ENCODE measurements around the gene TNFSF8. TPM values are rescaled to one million over a fixed set of nuclear protein-coding genes. Genes with fewer than 3 reads are reported as not detected.

The TNFSF8 gene
- total RNA-seq, 2 experiments from 2014 or later, result 57.3 to 59.9 TPM

- Mint-ChIP-seq H3K36me3 (no peaks in the 10 kb centered on the region), H3K27me3 (no peaks in the 10 kb centered on the region), H3K27ac (no peak overlapping the region), H3K4me3 (no peak overlapping the region), H3K9me3 (peaks cover 3% of the 10 kb centered on the region), H3K4me1 (peaks cover 12% of the 10 kb centered on the region)
- no peak for DNase-seq
These were observed 16.7 kb upstream of the TNFSF8 start for GRCh38 chr9:114947058-114947457.

GRCh38 chr9:114945616-114946412 lies 15.4 kb upstream of the TNFSF8 start:
- Mint-ChIP-seq H3K36me3 (no peaks in the 10 kb centered on the region), H3K4me1 (peaks cover 12% of the 10 kb centered on the region), H3K9me3 (peaks cover 3% of the 10 kb centered on the region), H3K27ac (no peak overlapping the region), H3K27me3 (no peaks in the 10 kb centered on the region), H3K4me3 (no peak overlapping the region)
- no peak for DNase-seq

GRCh38 chr9:114941376-114941775 lies 11.0 kb upstream of the TNFSF8 start:
- no peak overlapping the region for H3K27ac Mint-ChIP-seq
- DNase-seq, result no peak
- H3K36me3 Mint-ChIP-seq, result no peaks in the 10 kb centered on the region
- H3K4me3 Mint-ChIP-seq, result no peak overlapping the region
- H3K4me1 Mint-ChIP-seq, result peaks cover 18% of the 10 kb centered on the region
- H3K27me3 Mint-ChIP-seq, result no peaks in the 10 kb centered on the region
- H3K9me3 Mint-ChIP-seq, result peaks cover 3% of the 10 kb centered on the region

DNA sequence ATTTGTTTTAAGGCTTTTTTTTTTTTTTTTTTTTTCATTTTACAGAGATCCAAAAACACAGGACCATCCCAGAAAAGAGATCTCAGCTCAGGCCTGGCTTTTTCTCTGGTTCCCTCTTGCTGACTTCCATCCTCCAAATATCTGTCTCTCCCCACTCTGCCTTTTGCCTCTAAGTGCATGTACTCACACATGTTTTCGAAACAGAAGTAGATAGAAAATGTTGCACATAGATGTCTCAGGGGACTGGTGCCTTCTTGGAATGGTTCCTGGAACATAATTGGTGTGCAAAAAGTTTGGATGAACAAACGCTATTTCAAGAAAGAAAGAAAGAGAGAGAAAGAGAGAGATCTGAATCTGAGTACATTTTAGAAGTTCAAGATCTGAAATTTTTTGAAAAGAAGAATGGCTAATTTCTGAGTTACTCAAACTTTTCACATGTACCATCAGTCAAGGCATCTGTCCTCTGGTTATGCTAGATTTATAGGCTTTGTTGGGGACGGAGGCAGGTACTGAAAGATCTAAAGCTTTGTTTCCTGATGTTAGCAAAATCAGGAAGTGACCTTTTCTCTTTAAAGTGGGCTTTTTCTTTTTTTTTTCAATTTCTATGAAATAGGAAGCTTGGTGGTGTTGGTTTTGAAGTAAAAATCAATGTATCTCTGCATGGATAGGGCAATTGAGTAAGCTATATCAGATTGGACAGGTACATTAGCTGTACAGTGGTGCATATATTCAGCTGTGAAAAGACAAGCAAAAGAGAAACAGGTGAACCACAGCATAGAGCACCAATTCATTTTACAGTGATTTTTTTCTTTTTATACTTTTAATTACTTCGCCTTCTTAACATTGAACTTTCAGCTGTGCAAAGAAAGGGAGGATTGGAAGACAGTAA lies 8.5 kb upstream of the TNFSF8 start:
- Mint-ChIP-seq H3K9me3 (peaks cover 3% of the 10 kb centered on the region), H3K27me3 (no peaks in the 10 kb centered on the region), H3K4me1 (peaks cover 18% of the 10 kb centered on the region), H3K4me3 (peak overlapping the region; percentile 23), H3K36me3 (no peaks in the 10 kb centered on the region), H3K27ac (peak overlapping the region; percentile 57)
- no peak for DNase-seq

- no peak overlapping the region for H3K4me3 Mint-ChIP-seq
- H3K27ac Mint-ChIP-seq, result no peak overlapping the region
These were observed 7.1 kb upstream of the TNFSF8 start for GRCh38 chr9:114937516-114937915.

DNA sequence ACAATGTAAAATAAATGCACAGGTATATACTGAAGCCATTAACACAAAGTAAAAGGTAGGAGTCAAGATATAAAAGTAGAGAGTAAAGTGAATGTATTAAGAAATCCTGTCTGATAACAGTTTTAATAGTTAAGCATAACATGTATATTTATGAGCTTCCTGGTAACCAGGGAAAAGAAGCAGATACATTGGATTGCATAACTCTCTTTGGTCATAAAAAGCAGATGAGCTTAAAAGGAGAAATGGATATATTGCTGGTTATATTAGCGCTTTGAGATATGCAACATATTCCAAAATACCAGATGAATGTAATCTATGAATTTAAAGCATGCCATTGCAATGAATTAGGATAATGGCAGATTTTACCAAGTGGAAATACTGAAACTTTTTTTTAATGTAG lies 6.2 kb upstream of the TNFSF8 start:
- Mint-ChIP-seq H3K27ac (no peak overlapping the region), H3K27me3 (no peaks in the 10 kb centered on the region), H3K36me3 (peaks cover 2% of the 10 kb centered on the region), H3K4me3 (no peak overlapping the region), H3K9me3 (peaks cover 3% of the 10 kb centered on the region), H3K4me1 (peaks cover 32% of the 10 kb centered on the region)
- no peak for DNase-seq

More at GRCh38 chr9:114937516-114937915, 7.1 kb upstream of the TNFSF8 start:
- H3K4me1 Mint-ChIP-seq, result peaks cover 22% of the 10 kb centered on the region
- H3K36me3 Mint-ChIP-seq, result peaks cover 2% of the 10 kb centered on the region
- H3K9me3 Mint-ChIP-seq, result peaks cover 3% of the 10 kb centered on the region
- no peak for DNase-seq
- H3K27me3 Mint-ChIP-seq, result no peaks in the 10 kb centered on the region

DNA sequence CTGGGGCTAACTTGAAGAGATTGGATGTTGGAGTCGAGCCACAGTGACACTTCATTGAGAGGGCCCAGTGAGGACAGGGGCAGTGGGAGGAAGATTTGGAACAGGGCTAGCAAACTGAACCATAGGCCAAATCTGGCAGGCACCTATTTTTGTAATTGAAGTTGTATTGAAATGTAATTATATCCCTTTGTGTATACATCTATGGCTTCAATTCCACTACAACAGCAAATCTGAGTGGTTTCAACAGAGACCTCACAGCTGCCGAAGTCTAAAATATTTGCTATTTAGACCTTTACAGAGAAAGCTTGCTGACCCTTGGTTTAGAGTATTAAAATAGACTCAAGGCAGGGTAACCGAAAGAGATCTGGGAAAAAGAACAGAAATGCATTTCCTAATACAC lies 4.7 kb upstream of the TNFSF8 start:
- Mint-ChIP-seq H3K36me3 (peaks cover 5% of the 10 kb centered on the region), H3K4me1 (peaks cover 43% of the 10 kb centered on the region), H3K27ac (no peak overlapping the region), H3K4me3 (no peak overlapping the region), H3K9me3 (peaks cover 3% of the 10 kb centered on the region), H3K27me3 (no peaks in the 10 kb centered on the region)
- DNase-seq, result no peak

GRCh38 chr9:114932502-114932901 lies 2.1 kb upstream of the TNFSF8 start:
- no peak for DNase-seq
- Mint-ChIP-seq H3K27ac (peak overlapping the region; percentile 12), H3K9me3 (peaks cover 3% of the 10 kb centered on the region), H3K4me1 (peaks cover 32% of the 10 kb centered on the region), H3K4me3 (no peak overlapping the region), H3K36me3 (peaks cover 21% of the 10 kb centered on the region), H3K27me3 (no peaks in the 10 kb centered on the region)

- Mint-ChIP-seq H3K9me3 (peaks cover 3% of the 10 kb centered on the region), H3K4me3 (peak overlapping the region; percentile 97), H3K36me3 (peaks cover 25% of the 10 kb centered on the region), H3K27ac (peak overlapping the region; percentile 99), H3K27me3 (no peaks in the 10 kb centered on the region), H3K4me1 (peaks cover 38% of the 10 kb centered on the region)
- no peak for DNase-seq
These were observed 1.0 kb upstream of the TNFSF8 start for GRCh38 chr9:114931407-114931806.

DNA sequence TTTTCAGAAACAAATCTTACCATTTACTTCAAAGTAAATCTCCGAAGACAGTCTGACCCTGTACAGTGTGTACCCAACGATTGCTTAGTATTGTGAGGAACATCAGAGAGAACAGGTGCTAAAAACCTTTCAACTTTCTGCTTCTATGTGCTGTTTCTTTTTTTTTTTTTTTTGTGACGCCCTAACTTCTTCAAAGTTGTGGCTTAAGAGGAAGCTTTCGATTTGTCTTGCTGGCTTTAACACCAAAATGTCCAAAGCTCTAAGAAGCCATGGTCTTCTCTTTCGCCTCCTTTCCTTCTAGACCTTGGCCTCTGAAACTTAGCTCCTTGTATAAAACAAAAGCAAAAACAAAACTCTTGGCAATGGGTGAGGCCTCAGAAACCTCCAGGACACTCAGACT lies 1.2 kb downstream of the TNFSF8 start:
- Mint-ChIP-seq H3K27me3 (no peaks in the 10 kb centered on the region), H3K4me3 (peak overlapping the region; percentile 92), H3K4me1 (peaks cover 57% of the 10 kb centered on the region), H3K36me3 (peaks cover 42% of the 10 kb centered on the region), H3K9me3 (peaks cover 3% of the 10 kb centered on the region), H3K27ac (peak overlapping the region; percentile 98)
- DNase-seq, result no peak

- no peaks in the 10 kb centered on the region for H3K27me3 Mint-ChIP-seq
- H3K4me3 Mint-ChIP-seq, result peak overlapping the region; percentile 92
- peaks cover 1% of the 10 kb centered on the region for H3K9me3 Mint-ChIP-seq
- H3K27ac Mint-ChIP-seq, result peak overlapping the region; percentile 98
- peaks cover 59% of the 10 kb centered on the region for H3K4me1 Mint-ChIP-seq
- DNase-seq, result no peak
- peaks cover 44% of the 10 kb centered on the region for H3K36me3 Mint-ChIP-seq
These were observed 1.7 kb downstream of the TNFSF8 start for GRCh38 chr9:114928671-114929070.

- Mint-ChIP-seq H3K4me1 (peaks cover 62% of the 10 kb centered on the region), H3K27ac (peak overlapping the region; percentile 98), H3K4me3 (peak overlapping the region; percentile 92), H3K36me3 (peaks cover 48% of the 10 kb centered on the region), H3K27me3 (no peaks in the 10 kb centered on the region), H3K9me3 (no peaks in the 10 kb centered on the region)
- DNase-seq, result no peak
These were observed 2.3 kb downstream of the TNFSF8 start for GRCh38 chr9:114928136-114928535.

DNA sequence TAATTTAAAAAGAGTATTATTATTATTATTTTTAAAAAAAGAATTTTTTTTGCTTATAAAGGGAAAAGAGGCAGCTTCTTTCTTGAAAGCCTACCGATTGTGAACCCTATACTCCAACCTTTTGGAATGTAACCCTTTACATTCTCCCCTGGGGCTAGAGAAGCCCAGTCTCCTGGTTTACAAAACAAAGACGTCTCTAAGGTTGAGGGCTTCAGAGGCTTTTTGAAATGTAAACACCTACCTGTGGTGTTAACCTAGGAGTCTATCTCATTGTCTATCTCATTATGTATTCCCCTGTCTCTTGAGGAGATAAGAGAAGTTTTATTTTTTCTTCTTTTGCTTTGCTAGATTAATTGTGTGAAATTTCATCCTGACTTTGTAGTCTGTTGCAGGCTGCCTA lies 4.7 kb downstream of the TNFSF8 start:
- no peak for DNase-seq
- H3K27me3 Mint-ChIP-seq, result no peaks in the 10 kb centered on the region
- H3K4me1 Mint-ChIP-seq, result peaks cover 64% of the 10 kb centered on the region
- H3K36me3 Mint-ChIP-seq, result peaks cover 67% of the 10 kb centered on the region
- peak overlapping the region; percentile 35 for H3K27ac Mint-ChIP-seq
- no peaks in the 10 kb centered on the region for H3K9me3 Mint-ChIP-seq
- H3K4me3 Mint-ChIP-seq, result peak overlapping the region; percentile 68

GRCh38 chr9:114925039-114925438 lies 5.4 kb downstream of the TNFSF8 start:
- no peaks in the 10 kb centered on the region for H3K27me3 Mint-ChIP-seq
- peak overlapping the region; percentile 21 for H3K27ac Mint-ChIP-seq
- H3K36me3 Mint-ChIP-seq, result peaks cover 73% of the 10 kb centered on the region
- DNase-seq, result no peak
- peaks cover 64% of the 10 kb centered on the region for H3K4me1 Mint-ChIP-seq
- H3K4me3 Mint-ChIP-seq, result no peak overlapping the region
- no peaks in the 10 kb centered on the region for H3K9me3 Mint-ChIP-seq

DNA sequence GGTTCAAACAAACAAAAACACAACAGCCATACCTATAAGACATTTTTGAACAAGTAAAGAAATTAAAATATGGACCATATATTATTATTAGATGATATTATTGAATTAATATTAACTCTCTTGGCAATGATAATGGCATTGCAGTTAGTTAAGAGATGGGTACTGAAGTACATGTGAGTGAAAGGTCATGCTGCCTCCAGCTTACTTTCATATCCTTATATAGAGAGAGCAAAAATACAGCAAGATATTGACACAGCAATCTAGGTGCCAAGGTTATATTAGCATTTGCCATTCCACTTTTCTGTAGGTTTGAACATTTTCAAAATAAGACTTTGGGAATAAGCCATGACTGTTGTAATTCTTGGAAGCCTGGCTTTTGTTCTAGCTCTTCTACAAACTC lies 6.1 kb downstream of the TNFSF8 start:
- peak overlapping the region; percentile 19 for H3K27ac Mint-ChIP-seq

More for the DNA sequence above, 6.1 kb downstream of the TNFSF8 start:
- DNase-seq, result no peak
- Mint-ChIP-seq H3K4me1 (peaks cover 71% of the 10 kb centered on the region), H3K27me3 (no peaks in the 10 kb centered on the region), H3K4me3 (peak overlapping the region; percentile 39), H3K9me3 (no peaks in the 10 kb centered on the region), H3K36me3 (peaks cover 72% of the 10 kb centered on the region)
